Erythroblast (primary cell): ENCODE data around the gene TBRG4.

Source experiments
- GATA1 ChIP-seq: IDR thresholded peaks from 2 replicates; pipeline ENCODE4 v1.6.1; 2011; ENCODE audit warnings: low read depth, mild to moderate bottlenecking, control low read depth, low read length, moderate library complexity
- POLR2A ChIP-seq: IDR thresholded peaks from 2 replicates; pipeline ENCODE4 v1.6.1; 2011; ENCODE audit warnings: mild to moderate bottlenecking, low read length

DNA sequence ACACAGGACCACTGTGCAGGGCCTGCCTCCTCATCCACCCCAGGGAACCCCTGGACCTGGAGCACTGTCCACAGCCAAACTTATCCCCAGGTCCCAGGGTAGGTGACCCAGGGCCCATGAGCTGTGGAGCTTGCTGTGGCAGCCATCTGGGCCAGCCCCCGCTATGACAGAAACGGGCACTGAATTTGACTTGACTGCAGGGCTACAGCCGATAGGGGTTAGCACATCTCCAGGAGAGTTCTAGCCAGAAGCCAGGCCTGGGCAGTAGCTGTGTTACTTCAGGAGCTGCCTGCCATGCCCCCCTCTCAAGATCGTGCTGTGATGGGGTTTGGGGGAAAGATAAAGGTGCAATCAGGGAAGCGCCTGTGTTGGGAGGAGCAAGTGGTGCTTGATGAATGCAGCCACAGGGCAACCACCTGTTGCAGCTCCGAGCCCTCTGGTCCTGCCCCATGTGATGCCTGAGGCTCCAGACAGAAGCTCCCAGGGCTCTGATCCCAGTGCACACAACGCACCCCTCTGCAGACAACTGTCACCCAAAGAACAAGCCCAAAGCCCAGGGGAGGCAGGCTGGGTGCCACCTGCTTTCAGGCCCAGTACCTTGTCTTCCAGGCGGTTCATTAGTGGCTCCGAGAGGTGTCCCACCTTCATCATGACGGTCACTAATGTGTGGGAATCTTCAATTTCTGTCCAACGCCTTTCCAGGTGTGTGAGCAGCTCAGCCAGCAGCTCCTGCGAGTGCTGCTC, 6.5 kb downstream of the TBRG4 start:
- TF ChIP-seq POLR2A (no peak), GATA1 (no peak)
